HepG2 (cell line): ENCODE measurements around the gene CRYBA2. TPM values are rescaled to one million over a fixed set of nuclear protein-coding genes. Genes with fewer than 3 reads are reported as not detected.

Experiments
- ATAC-seq: fragments of 200-7000 bp; cut with Tn5 transposase; 3 replicates; pipeline ENCODE4 v1.9.1; 2020; ENCODE audit warnings: mild to moderate bottlenecking, moderate library complexity
- BruUV-seq: library from RNA; stranded (reverse); fragments of 400-500 nt; replicated peaks from 2 replicates; lab custom pipeline; 2021; lab: Mats Ljungman, UMichigan
- CTCF ChIA-PET: fragments of 300-600 bp; formaldehyde crosslinking; extraction: SDS; loops from one replicate; lab custom pipeline; 2021; ENCODE audit warnings: low total read pairs, inconsistent platforms, low intra/inter-chr PET ratio; lab: Yijun Ruan, JAX
- POLR2A ChIA-PET: fragments of 350-600 bp; sonication (Branson Sonifier 250); formaldehyde crosslinking; loops from one replicate; lab custom pipeline; 2020; ENCODE audit warnings: antibody characterized with exemption, inconsistent platforms; lab: Yijun Ruan, JAX
- DNase-seq: peaks from one replicate; pipeline ENCODE4 v3.0.0-alpha.2; 2015; ENCODE audit warnings: low spot score
- FAIRE-seq: peaks from 3 replicates; lab custom pipeline; 2011; peaks lifted over from hg19 to GRCh38; lab: Jason Lieb, UNC
- H2AFZ ChIP-seq: one replicate; pipeline ENCODE4 v1.6.1; 2011; ENCODE audit warnings: low read length, inconsistent platforms
- H3K27ac ChIP-seq: fragments of 300-600 bp; 3 replicates; pipeline ENCODE4 v1.8.0; 2011; ENCODE audit warnings: mixed run types, mild to moderate bottlenecking, mixed read lengths, low read length, inconsistent platforms; ENCODE audit not compliant: insufficient read depth; ENCODE audit errors: extremely low read length
- H3K27me3 ChIP-seq, 2 experiments: fragments of 200-600 bp in 1 of 2; 2 replicates in 1 of 2; 3 replicates in 1 of 2; pipeline versions ENCODE4 v1.6.0 to v1.8.0; 2011; ENCODE audit warnings: low read length in 2 of 2, mild to moderate bottlenecking in 2 of 2, moderate library complexity in 2 of 2, inconsistent platforms in 1 of 2; ENCODE audit not compliant: insufficient read depth in 2 of 2, control insufficient read depth in 1 of 2
- H3K36me3 ChIP-seq, 2 experiments: fragments of 200-600 bp in 1 of 2; replicated peaks in 1 of 2; 2 replicates in 1 of 2; 3 replicates in 1 of 2; pipeline versions ENCODE4 v1.5.1 to v1.8.0; 2011; ENCODE audit warnings: low read length in 2 of 2, inconsistent platforms in 1 of 2; ENCODE audit not compliant: insufficient read depth in 2 of 2, control insufficient read depth in 1 of 2
- H3K4me1 ChIP-seq: 2 replicates; pipeline ENCODE4 v1.5.1; 2012; ENCODE audit warnings: low read length, inconsistent platforms; ENCODE audit not compliant: insufficient read depth
- H3K4me2 ChIP-seq: 2 replicates; pipeline ENCODE4 v1.6.0; 2011; ENCODE audit warnings: low read depth, low read length, inconsistent platforms
- H3K4me3 ChIP-seq, 3 experiments: fragments of 200-600 bp in 1 of 3; sonication (generic), shearing (Covaris generic) in 1 of 3; replicated peaks in 1 of 3; 2 replicates each; pipeline ENCODE4 v1.5.1; 2011 to 2016; ENCODE audit warnings: low read length in 3 of 3, inconsistent platforms in 2 of 3, low read depth in 2 of 3, mild to moderate bottlenecking in 2 of 3, control low read depth in 1 of 3, mixed read lengths in 1 of 3; ENCODE audit not compliant: insufficient read depth in 1 of 3
- H3K79me2 ChIP-seq: one replicate; pipeline ENCODE4 v1.6.1; 2011; ENCODE audit warnings: low read length, inconsistent platforms; ENCODE audit not compliant: insufficient read depth
- H3K9ac ChIP-seq: 2 replicates; pipeline ENCODE4 v1.6.0; 2011; ENCODE audit warnings: mild to moderate bottlenecking, low read depth, low read length, inconsistent platforms; ENCODE audit not compliant: insufficient read depth
- H3K9me3 ChIP-seq: 2 replicates; pipeline ENCODE4 v1.5.1; 2012; ENCODE audit warnings: mild to moderate bottlenecking, low read length
- H4K20me1 ChIP-seq: 2 replicates; pipeline ENCODE4 v1.6.0; 2011; ENCODE audit warnings: inconsistent platforms, mild to moderate bottlenecking, low read length, moderate library complexity; ENCODE audit not compliant: insufficient read depth
- CHD4 ChIP-seq: fragments of 200-600 bp; sonication (generic); IDR thresholded peaks from 2 replicates; pipeline ENCODE4 v1.7.0; 2017; ENCODE audit warnings: mild to moderate bottlenecking, low read length, borderline replicate concordance
- FOXK1 ChIP-seq: sonication (generic); formaldehyde crosslinking; IDR thresholded peaks from 2 replicates; pipeline ENCODE4 v1.4.0; 2020; ENCODE audit warnings: low read depth, missing genetic modification reagents, borderline replicate concordance
- GABPA ChIP-seq, 2 experiments: IDR thresholded peaks; 2 replicates each; pipeline ENCODE4 v1.6.1; 2011 to 2016; ENCODE audit warnings: low read depth in 2 of 2, low read length in 1 of 2, missing biosample characterization in 1 of 2, missing genetic modification characterization in 1 of 2
- GATAD2A ChIP-seq: IDR thresholded peaks from 2 replicates; pipeline ENCODE4 v1.6.1; 2016
- IKZF4 ChIP-seq: sonication (generic); formaldehyde crosslinking; IDR thresholded peaks from 2 replicates; pipeline ENCODE4 v1.5.1; 2020; ENCODE audit warnings: borderline replicate concordance, mild to moderate bottlenecking, low read depth, missing genetic modification reagents; ENCODE audit errors: not compliant biosample characterization
- KAT7 ChIP-seq: IDR thresholded peaks from 2 replicates; pipeline ENCODE4 v1.6.1; 2018; ENCODE audit warnings: borderline replicate concordance, missing compliant biosample characterization
- PITX1 ChIP-seq: sonication (generic); formaldehyde crosslinking; IDR thresholded peaks from 2 replicates; pipeline ENCODE4 v1.5.1; 2020; ENCODE audit warnings: mild to moderate bottlenecking, missing genetic modification reagents
- SIX1 ChIP-seq: sonication (generic); formaldehyde crosslinking; IDR thresholded peaks from 2 replicates; pipeline ENCODE4 v1.4.0; 2020; ENCODE audit warnings: missing genetic modification reagents, borderline replicate concordance
- ZNF558 ChIP-seq: sonication (generic); formaldehyde crosslinking; IDR thresholded peaks from 2 replicates; pipeline ENCODE4 v1.9.0; 2022; ENCODE audit warnings: mild to moderate bottlenecking, missing genetic modification reagents, borderline replicate concordance
- ZNF790 ChIP-seq: sonication (generic); formaldehyde crosslinking; IDR thresholded peaks from 2 replicates; pipeline ENCODE4 v1.8.0; 2022; ENCODE audit warnings: missing genetic modification reagents, mild to moderate bottlenecking, borderline replicate concordance
- WGBS: methylation state at CpG from one replicate; pipeline ENCODE4 v1.1.6; 2017; ENCODE audit warnings: low lambda C conversion rate; 5-methylcytosine and 5-hydroxymethylcytosine counted together
- in situ Hi-C: cut with HindIII; loops from 2 replicates; pipeline ENCODE4 v1.10.0; 2017; ENCODE audit warnings: low pct_unique_long_range_greater_than_20kb; ENCODE audit not compliant: extremely low pct_ligation_motif_present
- intact Hi-C: fragments of 100-400 bp; cut with micrococcal nuclease; formaldehyde crosslinking; loops from one replicate; pipeline ENCODE4 v1.10.0; 2022; ENCODE audit not compliant: unreplicated experiment
- polyA plus RNA-seq, 8 experiments: library from polyadenylated mRNA; depleted of rRNA in 3 of 8; stranded (reverse) in 7 of 8; unstranded in 1 of 8; fragments of >200 nt; fragmentation: Illumina TruSeq in 4 of 8; extraction: Trizol in 4 of 8; gene quantifications; 2 replicates each; pipeline versions ENCODE4 v1.2.1 to v1.2.3, GENCODE V29; 2011 to 2016; ENCODE audit warnings: low read depth in 4 of 8, missing spikeins in 1 of 8, mixed read lengths in 1 of 8; ENCODE audit not compliant: insufficient read depth in 1 of 8
- total RNA-seq, 5 experiments: library from RNA; depleted of rRNA; stranded (reverse); fragments of >200 nt; fragmentation: Illumina TruSeq; extraction: Trizol; gene quantifications; 2 replicates each; pipeline ENCODE4 v1.2.3, GENCODE V29; 2016; ENCODE audit warnings: low read depth in 1 of 5
- TF ChIP-seq, protein P1 (sequence below): sonication (generic); formaldehyde crosslinking; IDR thresholded peaks from 2 replicates; pipeline ENCODE4 v1.5.1; 2020; ENCODE audit warnings: missing genetic modification reagents, mild to moderate bottlenecking, borderline replicate concordance
- TF ChIP-seq, protein P2 (sequence below): sonication (generic); formaldehyde crosslinking; IDR thresholded peaks from 2 replicates; pipeline ENCODE4 v1.5.0; 2020; ENCODE audit warnings: mild to moderate bottlenecking, missing genetic modification reagents
- TF ChIP-seq, protein P3 (sequence below): sonication (generic); formaldehyde crosslinking; IDR thresholded peaks from 2 replicates; pipeline ENCODE4 v1.5.0; 2020; ENCODE audit warnings: missing genetic modification reagents, mild to moderate bottlenecking, borderline replicate concordance

Gene CRYBA2
- total and polyA plus RNA-seq, 2 of the 13 experiments (the other 11 are each of a cell fraction or from before 2014, with no cell fraction given), result not detected

DNA sequence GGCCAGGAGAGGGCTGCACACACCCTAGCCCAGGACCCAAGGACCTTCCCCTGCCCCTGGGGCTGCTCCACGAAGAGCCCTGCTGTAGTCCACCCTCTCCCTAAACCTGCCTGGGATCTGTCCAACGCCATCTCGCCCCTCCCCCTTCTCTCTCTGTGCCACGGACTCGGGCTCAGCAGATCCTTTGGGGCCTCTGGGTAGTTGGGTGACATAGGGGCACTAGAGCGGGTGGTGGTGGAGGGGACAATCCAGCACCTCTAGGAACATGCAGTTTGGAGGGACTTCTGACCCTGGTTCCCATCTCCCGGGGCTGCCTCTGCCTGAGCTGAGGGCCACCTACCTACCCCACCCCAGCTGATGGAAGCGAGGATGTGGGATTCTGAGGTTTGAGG is 7.3 kb upstream of the CRYBA2 start:
- no peak for FAIRE-seq
- no TSS peak for BruUV-seq
- H3K9ac ChIP-seq, result no peak overlapping the region
- no peak overlapping the region for H3K27ac ChIP-seq
- POLR2A ChIA-PET, result no interaction called here
- H3K9me3 ChIP-seq, result no peaks in the 10 kb centered on the region
- H3K36me3 ChIP-seq, result no peaks in the 10 kb centered on the region
- no peak overlapping the region for H3K4me2 ChIP-seq
- TF ChIP-seq, protein P1, sequence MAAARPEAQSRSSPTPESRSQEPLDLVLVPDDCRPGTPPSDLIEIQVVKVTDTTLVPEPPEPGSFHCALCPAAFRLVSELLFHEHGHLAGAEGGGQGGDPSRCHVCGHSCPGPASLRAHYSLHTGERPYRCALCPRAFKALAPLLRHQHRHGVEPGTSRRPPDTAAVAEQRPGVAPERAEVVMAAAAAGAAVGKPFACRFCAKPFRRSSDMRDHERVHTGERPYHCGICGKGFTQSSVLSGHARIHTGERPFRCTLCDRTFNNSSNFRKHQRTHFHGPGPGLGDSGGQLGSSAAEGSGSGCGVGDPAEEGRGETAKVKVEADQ (CRISPR knock-in tag), result no peak
- TF ChIP-seq ZNF558 (CRISPR knock-in tag) (no peak), PITX1 (CRISPR knock-in tag) (no peak), KAT7 (CRISPR knock-in tag) (no peak), IKZF4 (CRISPR knock-in tag) (no peak), CHD4 (no peak), SIX1 (CRISPR knock-in tag) (no peak), GABPA (IDR thresholded peaks at IDR 0.05; ENCODE audit: low read depth, low read length) (no peak), GABPA (CRISPR knock-in tag; IDR thresholded peaks at IDR 0.05; ENCODE audit: low read depth) (no peak), GATAD2A (CRISPR knock-in tag) (no peak), ZNF790 (CRISPR knock-in tag) (no peak), FOXK1 (CRISPR knock-in tag) (no peak)
- TF ChIP-seq, protein P2, sequence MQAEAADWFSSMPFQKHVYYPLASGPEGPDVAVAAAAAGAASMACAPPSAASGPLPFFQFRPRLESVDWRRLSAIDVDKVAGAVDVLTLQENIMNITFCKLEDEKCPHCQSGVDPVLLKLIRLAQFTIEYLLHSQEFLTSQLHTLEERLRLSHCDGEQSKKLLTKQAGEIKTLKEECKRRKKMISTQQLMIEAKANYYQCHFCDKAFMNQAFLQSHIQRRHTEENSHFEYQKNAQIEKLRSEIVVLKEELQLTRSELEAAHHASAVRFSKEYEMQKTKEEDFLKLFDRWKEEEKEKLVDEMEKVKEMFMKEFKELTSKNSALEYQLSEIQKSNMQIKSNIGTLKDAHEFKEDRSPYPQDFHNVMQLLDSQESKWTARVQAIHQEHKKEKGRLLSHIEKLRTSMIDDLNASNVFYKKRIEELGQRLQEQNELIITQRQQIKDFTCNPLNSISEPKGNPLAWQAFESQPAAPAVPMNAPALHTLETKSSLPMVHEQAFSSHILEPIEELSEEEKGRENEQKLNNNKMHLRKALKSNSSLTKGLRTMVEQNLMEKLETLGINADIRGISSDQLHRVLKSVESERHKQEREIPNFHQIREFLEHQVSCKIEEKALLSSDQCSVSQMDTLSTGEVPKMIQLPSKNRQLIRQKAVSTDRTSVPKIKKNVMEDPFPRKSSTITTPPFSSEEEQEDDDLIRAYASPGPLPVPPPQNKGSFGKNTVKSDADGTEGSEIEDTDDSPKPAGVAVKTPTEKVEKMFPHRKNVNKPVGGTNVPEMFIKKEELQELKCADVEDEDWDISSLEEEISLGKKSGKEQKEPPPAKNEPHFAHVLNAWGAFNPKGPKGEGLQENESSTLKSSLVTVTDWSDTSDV (CRISPR knock-in tag), result no peak
- TF ChIP-seq, protein P3, sequence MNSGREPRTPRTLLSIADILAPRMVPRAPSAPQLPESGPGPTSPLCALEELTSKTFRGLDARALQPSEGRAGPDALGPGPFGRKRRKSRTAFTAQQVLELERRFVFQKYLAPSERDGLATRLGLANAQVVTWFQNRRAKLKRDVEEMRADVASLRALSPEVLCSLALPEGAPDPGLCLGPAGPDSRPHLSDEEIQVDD (CRISPR knock-in tag), result no peak
- TF ChIP-seq, all 625 proteins: peak for 0
- in situ Hi-C loops, result no loop called here
- CTCF ChIA-PET, result no interaction called here
- H3K79me2 ChIP-seq, result no peaks in the 10 kb centered on the region
- no peak overlapping the region for H3K4me3 ChIP-seq
- intact Hi-C loops, result no loop called here
- DNase-seq (no peak), ATAC-seq (no peak)
- 19% methylated on average over 8 of the region's 8 CpGs for WGBS
- H4K20me1 ChIP-seq, result peaks cover 44% of the 10 kb centered on the region; the same call in 1 of the 2 replicates
- H2AFZ ChIP-seq, result no peak overlapping the region
- H3K27me3 ChIP-seq, result peaks cover 41 to 94% of the 10 kb centered on the region in 2 experiments
- H3K4me1 ChIP-seq, result peaks cover 30% of the 10 kb centered on the region
